Measurements from ENCODE around the gene MACROD2.
"Not testable (repeated sequence)": the region's sequence is repeated elsewhere in the genome, so short reads cannot be mapped to it uniquely, and the experiment has no call there.

The MACROD2 gene

DNA sequence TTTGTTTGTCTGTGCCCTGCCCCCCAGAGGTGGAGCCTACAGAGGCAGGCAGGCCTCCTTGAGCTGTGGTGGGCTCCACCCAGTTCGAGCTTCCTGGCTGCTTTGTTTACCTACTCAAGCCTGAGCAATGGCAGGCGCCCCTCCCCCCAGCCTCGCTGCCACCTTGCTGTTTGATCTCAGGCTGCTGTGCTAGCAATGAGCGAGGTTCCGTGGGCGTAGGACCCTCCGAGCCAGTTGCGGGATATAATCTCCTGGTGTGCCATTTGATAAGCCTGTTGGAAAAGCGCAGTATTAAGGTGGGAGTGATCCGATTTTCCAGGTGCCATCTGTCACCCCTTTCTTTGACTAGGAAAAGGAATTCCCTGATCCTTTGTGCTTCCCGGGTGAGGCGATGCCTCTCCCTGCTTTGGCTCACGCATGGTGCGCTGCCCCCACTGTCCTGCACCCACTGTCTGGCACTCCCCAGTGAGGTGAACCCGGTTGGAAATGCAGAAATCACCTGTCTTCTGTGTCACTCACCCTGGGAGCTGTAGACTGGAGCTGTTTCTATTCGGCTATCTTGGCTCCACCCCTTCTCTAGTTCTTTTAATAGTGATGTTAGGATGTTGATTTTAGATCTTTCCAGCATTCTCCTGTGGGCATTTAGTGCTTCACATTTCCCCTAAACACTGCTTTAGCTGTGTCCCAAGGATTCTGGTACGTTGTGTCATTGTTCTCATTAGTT, 471.9 kb downstream of the MACROD2 start:
- DNase-seq (ENCODE audit: low read depth, low spot score): not testable (repeated sequence)

DNA sequence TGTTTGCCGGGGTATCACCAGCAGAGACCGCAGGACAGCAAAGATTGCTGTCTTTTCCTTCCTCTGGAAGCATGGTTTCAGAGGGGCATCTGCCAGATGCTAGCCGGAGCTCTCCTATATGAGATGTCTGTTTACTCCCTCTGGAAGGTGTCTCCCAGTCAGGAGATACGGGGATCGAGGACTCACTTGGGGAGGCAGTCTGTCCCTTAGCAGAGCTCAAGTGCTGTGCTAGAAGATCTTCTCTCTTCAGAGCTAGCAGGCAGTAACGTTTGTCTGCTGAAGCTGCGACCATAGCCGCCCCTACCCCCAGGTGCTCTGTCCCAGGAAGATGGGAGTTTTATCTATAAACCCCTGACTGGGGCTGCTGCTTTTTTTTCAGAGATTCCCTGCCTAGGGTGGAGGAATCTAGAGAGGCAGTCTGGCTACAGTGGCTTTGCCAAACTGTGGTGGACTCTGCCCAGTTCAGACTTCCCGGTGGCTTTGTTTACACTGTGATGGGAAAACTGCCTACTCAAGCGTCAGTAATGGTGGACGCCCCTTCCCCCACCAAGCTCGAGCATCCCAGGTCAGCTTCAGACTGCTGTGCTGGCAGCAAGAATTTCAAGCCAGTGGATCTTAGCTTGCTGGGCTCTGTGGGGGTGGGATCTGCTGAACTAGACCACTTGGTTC, 475.0 kb downstream of the MACROD2 start:
- DNase-seq (ENCODE audit: low read depth, low spot score): no peak

DNA sequence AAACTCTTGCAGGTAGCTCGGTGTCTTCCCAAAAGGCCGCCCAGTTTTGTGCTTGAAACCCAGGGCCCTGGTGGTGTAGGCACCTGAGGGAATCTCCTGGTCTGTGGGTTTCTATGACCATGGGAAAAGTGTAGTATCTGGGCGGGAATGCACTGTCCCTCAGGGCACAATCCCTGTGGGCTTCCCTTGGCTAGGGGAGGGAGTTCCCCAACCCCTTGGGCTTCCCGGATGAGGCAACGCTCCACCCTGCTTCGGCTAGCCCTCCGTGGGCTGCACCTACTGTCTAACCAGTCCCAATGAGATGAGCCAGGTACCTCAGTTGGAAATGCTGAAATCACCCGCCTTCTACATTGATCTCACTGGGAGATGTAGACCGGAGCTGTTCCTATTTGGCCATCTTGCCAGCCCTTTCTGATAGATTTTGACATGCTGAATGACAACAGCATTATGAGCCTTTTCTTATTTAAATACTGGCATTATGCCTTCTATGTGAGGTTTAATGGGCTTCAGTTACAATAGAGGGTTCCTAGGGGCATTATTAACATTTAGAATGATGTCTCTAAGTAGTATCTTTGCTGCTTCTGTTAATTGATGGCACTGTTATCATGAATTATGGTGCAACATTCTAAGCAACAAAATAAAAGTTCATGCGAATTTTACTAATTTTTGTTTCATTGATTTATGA, 475.8 kb downstream of the MACROD2 start:
- no peak for DNase-seq (ENCODE audit: low read depth, low spot score)

DNA sequence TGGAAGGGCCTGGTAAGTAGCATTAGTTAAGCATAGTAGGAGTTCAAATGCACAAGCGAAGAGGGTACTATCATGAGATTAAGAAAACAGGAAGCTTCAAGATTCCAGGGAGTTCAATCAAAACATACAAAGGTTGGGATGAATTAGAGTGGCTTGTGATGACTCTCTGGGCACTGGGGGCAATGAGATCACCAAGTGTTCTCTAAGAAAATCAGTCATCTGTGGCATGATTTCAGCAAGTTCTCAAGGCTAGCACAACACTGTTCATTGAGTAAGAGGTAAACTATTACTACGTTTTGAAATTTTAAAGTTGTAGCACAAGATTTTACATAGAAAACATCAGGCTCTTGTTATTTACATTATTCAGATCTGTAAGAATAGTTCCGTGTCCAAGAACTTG, 481.8 kb downstream of the MACROD2 start:
- DNase-seq (ENCODE audit: low read depth, low spot score): no peak

DNA sequence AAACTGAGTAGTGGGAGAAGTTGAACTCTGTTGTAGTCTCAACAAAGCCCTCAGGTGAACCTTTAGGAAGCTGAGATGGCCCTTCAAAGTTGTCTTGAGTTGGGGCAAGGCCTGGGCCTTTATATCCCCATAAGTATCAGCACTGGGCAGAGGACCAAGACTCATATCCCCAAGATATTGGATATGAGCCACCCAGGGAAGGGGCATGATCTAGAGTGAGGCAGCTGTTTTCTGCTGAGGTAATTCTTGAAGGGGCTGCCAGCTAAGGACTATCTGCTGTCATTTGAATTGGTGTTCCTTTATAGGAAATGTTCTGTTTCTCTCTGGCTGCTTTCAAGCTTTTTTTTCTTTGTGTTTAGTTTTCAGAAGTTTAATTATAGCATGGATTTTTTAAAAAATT, 482.8 kb downstream of the MACROD2 start:
- DNase-seq (ENCODE audit: low read depth, low spot score): no peak

DNA sequence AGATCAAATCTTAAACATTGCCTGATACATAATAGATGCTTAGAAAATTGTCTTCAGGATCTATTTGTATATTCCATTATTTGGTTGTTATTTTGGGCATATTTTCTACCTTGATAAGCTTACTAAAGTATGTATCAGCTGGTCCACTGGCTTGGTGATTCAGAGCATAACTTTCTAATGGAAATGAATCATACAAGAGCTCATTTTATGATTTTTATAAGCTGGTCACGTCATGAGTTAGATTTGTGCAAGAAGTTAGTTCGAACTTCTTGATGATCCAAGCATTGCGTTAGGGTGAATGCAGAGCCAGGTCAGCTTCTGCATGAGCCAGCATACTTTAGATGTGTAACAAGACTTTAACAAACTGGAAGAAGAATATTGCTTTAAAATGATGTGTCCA, 486.5 kb downstream of the MACROD2 start:
- DNase-seq (ENCODE audit: low read depth, low spot score): no peak

DNA sequence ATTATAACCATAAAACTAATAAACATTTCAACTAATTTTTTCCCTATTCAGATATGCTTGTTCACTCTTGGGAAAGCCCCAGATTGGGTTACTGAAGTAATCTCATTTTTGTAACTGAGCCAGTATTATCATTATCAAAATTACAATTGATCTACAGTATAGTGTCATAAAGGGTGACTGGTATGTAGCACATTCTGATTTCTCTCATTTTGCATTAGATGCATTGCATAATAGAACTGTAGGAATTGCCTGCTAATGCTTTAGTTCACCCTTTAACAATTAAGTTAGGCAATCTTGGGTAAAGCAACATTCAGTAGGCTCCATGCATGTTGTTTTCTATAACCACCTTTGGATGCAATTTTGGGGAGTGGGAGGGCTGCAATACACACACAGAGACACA, 492.9 kb downstream of the MACROD2 start:
- no peak for DNase-seq (ENCODE audit: low read depth, low spot score)

DNA sequence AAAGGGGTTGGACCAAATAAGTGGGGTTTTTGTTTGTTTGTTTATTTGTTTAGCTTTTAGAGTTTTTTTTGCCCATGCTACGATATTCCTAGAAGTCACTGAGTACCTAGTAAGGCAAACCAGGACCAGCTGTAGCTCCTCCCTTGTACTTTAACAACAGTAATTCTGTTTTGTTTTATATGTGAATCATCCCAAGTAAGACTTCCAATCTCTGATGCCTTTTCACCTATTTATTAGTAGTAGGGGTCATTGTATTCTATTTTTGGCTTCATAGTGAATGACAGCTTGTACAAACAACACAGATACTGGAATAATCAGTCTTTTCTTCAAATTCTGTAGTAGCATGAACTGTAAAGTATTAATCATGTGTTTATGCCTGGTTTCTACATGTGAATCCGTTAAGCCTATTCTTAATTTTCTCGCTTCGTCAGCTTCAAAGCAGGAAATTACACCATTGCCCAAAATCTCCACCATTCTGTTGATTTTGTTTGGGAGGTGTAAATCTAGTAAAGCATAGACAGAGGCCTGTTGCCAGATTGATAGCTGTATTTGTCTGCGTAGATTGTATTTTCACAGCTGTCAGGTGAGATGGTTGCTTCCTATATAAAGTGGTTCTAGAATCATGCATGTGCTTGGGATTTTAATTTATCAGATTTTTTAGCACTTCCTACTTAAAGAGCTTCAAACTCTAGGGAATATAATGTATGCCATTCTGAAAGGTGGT, 493.6 kb downstream of the MACROD2 start:
- no peak for DNase-seq (ENCODE audit: low read depth, low spot score)

DNA sequence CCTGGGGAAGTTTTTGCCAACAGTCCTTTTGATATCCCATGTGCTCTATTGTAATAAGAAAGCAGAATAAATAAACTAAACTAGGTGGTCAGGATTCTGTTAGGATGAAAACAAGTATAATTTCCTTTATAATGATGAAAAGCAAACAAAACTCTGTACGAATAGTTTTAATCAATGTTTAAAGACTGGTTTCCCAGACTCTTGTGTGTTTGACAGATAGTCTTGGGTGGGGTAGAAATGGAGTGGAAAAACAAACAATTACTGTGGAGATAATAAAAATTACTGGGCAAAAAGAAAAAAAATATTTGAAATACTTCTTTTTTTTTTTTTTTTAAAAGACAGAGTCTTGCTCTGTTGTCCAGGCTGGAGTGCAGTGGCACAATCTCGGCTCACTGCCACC, 494.2 kb downstream of the MACROD2 start:
- DNase-seq (ENCODE audit: low read depth, low spot score): no peak

DNA sequence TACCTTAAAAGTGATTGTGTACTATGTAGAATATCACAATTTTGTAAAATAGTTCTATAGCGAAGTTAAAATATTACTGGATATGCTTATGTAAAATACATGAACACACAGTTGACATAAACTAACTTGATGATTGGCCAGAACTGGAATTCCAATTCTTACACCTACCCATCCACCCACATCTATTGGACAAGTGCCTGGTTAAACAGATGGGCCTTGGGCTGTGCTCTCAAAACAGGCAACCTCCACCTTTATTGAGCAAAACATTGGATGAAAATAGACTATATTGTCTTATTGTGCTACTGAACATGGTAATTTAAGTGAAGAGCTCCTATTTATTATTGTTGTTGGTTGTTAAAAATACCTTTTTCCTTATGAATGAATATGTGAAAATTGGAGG, 496.1 kb downstream of the MACROD2 start:
- no peak for DNase-seq (ENCODE audit: low read depth, low spot score)

DNA sequence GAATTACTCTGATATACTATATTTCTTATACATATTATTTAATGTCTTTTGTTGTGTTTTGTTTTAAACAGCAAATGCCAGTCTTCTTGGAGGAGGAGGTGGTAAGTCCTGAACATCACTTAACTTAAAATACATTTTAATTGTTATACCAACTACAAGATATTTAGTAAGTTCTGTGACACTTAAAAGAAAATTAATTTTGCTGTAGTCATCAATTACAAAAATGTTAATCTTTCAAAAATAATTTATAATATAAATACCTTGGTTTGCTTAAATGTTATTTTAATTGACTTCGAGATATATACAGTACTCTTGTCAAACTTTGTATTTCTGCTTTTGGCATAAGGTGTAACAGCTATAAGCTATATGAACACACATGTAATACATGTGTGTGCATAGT, 498.1 kb downstream of the MACROD2 start:
- DNase-seq (ENCODE audit: low read depth, low spot score): no peak

DNA sequence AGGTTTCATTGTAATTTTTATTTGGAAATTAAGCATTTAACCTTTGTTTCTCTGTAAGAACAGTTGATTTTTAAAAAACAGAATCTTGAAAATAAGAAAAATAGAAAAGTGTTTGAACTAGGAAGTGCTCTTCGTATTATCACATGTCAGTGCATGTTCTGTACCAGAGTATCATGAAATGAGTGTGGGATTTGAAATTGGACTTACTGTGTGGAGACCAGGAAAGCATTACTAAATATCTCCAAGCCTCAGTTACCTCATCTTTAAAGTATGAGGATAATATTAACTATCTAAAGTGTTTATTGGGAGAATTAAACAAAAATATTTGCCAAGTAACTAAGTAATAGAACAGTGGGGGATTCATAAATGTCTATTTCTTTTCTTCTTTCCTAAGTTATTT, 499.0 kb downstream of the MACROD2 start:
- DNase-seq (ENCODE audit: low read depth, low spot score): no peak

DNA sequence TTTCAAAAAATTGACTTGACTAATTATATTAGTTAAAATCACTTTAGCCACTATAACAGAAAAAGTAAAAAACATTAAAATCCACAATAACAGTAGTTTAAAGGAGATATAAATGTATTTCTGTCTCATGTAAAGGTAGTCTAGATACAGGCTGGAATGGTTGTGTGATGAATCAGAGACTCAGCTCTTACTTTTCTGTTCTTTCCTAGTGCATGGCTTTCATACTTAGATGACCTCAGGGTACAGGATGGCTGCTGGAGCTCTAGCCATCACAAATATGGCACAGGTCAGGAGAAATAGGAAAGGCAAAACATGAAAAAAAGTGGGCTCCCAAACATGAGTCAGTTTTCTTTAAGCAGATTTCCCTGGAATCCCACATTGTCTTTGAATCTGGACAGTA, 499.8 kb downstream of the MACROD2 start:
- DNase-seq (ENCODE audit: low read depth, low spot score): no peak

DNA sequence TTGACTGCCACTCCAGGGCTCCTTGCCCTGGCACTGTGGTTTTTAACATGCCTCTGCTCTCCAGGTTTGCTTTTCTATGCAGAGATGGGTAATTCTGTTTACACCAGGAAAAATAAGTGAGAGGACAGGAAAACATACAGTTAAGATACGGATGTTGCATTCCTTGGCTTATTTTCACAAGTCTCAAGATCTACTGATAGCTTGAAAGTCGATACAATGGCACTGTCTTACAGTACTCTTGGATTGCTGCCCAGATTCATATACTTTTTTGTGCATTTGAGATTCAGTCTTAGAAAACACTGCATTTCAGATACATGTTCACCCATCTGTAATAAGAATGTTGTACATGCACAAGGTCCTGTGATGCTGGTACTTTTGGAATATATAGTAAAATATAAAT, 501.7 kb downstream of the MACROD2 start:
- no peak for DNase-seq (ENCODE audit: low read depth, low spot score)

DNA sequence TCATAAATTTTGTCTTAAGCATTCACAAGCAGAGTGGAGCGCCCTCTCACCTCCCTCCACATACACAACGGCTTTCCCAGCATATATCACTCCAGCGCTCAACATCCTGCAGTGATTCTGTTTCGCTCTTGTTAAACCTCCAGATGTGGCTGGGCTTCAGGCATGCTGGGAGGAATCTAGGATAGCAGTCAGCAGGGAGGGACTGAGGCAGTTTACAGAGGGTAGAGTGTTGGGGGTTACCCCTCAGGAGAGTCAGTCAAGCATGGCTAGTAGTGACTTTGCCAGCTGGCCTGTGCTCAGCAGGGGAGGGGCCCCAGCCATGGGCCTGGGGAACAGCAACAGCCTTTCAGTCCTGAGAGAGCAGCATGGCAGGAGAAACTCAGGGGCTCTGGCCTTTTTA, 503.5 kb downstream of the MACROD2 start:
- DNase-seq (ENCODE audit: low read depth, low spot score): no peak

DNA sequence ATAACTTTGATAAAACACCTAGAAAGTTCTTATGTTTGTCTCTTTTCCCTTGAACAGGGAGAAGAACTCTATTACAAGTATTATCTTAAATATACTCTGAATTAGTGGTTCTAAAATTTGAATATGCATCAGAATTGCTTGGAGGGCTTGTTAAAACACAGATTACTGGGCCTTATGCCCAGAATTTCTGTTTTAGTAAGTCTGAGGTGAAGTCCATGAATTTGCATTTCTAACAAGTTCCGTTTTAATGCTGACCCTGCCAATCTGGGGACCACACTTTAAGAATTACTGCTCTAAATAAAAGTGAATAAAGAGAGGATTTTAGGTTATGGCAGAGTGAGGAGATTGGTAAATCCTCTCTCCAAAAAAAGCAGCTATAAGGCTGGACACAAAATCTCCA, 510.2 kb downstream of the MACROD2 start:
- DNase-seq (ENCODE audit: low read depth, low spot score): no peak

DNA sequence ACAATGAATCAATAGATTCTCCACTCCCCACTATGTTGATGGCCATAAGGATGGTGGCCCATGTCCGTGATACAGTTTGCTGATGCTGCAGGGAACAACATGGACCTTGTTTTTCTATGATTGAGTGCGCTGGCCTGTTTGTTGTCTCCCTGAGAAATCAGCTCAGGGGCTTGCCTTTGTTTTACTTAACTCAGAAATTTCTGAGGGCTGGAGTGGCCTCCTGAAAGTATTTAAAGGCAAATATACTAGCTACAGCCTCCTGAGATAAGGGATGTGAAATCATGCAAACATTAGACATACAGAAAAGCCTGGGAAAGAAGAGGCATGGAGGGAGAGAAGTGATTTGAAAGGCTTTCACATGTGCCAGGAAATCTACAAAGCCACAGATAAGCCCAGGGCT, 512.4 kb downstream of the MACROD2 start:
- no peak for DNase-seq (ENCODE audit: low read depth, low spot score)

DNA sequence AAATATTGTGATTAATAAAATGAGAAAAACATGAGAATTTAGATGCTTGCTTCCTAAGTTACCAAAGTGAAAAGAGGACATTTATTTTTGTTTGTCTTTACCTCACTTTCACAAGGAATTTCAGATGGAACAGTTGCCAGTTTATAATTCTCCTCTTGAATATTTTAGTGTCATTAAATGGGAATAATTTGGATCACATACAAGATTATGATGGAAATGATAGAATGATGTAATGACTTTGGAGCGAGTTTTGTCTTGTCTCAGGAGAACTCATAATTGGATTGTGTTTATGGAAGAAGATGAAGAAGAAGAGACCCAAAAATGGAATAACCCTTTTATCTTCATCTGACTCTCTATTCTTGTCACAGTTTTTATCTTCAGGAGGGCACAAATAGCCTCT, 515.0 kb downstream of the MACROD2 start:
- no peak for DNase-seq (ENCODE audit: low read depth, low spot score)

DNA sequence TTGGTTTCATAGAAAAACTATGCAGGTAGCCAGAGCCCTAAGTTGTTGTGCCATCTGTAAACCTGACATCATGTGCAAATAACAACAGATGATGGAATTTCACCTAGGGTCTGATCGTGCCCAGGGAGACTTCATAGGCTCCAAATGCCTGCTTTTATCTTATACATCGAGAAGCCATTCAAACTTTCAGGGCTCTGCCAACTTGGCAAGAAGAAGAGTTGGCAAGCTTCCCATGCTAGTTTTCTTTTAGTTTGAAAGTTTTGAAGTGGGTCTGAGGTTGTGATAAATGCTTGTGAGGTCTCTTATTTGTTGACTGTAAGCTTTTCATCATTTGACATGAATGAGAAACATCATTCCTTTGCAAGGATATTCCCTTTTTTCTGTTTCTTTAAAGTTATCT, 517.5 kb downstream of the MACROD2 start:
- no peak for DNase-seq (ENCODE audit: low read depth, low spot score)

DNA sequence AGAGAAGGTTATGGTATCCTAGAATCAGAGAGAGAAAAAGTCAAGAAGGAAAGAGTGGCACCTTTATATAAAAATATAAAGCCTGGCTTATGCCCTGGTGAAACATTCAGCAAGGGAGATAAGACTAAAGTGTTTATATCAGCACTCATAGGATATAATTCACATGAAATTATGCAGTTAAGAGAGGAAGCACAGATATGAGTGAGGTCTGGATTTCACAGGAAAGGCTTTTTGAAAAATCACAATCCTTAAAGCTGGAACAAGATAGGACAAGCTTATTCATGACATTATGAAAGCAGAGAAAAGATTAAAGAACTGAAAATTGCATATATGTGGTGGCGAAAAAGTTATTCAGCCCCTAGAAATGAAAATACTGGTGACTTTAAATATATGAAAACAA, 523.3 kb downstream of the MACROD2 start:
- no peak for DNase-seq (ENCODE audit: low read depth, low spot score)

DNA sequence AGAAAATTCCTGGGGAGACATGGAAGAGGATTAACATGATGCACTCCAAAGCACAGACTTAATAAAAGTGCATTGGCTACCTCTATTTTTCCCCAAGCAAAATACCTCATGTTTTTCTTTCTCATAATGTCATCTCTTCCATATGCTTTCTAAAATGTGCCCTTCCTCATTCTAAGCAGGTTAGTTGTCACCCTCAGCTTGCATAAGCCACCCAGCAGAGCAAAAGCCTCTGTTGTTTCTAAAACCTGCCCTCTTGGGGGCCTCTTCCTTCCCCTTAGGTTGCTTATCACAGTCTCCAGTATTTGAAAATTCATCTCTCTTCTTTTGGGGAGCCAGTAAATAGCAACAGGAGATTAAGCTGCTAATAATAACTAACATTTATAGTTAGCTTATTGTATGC, 525.7 kb downstream of the MACROD2 start:
- DNase-seq (ENCODE audit: low read depth, low spot score): no peak

DNA sequence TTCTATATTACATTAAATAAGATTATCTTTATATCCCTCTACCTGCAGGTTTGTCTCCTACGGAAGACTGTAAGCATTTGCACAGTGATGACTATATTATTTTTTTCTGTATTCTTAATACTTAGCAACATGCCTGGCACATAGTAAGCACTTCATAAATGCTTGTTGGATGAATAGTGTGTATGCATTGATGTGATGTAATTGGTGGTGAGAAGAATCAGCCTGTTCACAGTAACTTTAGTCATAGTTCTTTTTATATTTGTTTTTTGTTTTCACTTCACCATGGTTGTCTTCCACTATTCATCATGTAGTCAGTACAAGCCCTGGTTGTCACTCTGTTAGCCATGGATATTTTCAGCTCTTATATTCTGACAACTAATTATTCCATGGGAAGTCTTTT, 526.1 kb downstream of the MACROD2 start:
- DNase-seq (ENCODE audit: low read depth, low spot score): no peak
